Mucosa of stomach (tissue), 1 donor: Measurements from ENCODE around the gene NUP210L.
"Not testable (repeated sequence)": the region's sequence is repeated elsewhere in the genome, so short reads cannot be mapped to it uniquely, and the experiment has no call there.

ENCODE experiments used
- H3K27me3 ChIP-seq: one replicate; pipeline ENCODE4 v1.7.0; 2013; ENCODE audit warnings: mild to moderate bottlenecking, low read length; ENCODE audit not compliant: control insufficient read depth, insufficient read depth
- H3K36me3 ChIP-seq: one replicate; pipeline ENCODE4 v1.7.0; 2013; ENCODE audit warnings: low read length; ENCODE audit not compliant: control insufficient read depth, insufficient read depth
- H3K4me1 ChIP-seq: one replicate; pipeline ENCODE4 v1.7.0; 2013; ENCODE audit warnings: mild to moderate bottlenecking, low read length; ENCODE audit not compliant: control insufficient read depth, insufficient read depth
- H3K4me3 ChIP-seq: one replicate; pipeline ENCODE4 v1.7.0; 2013; ENCODE audit warnings: low read length
- H3K9ac ChIP-seq: one replicate; pipeline ENCODE4 v1.7.0; 2013; ENCODE audit warnings: mild to moderate bottlenecking, low read length, moderate library complexity
- H3K9me3 ChIP-seq: one replicate; pipeline ENCODE4 v1.7.0; 2013; ENCODE audit warnings: mild to moderate bottlenecking, low read length, moderate library complexity; ENCODE audit not compliant: control insufficient read depth
- donor health status: Pancreatic carcinoma.

NUP210L gene

DNA sequence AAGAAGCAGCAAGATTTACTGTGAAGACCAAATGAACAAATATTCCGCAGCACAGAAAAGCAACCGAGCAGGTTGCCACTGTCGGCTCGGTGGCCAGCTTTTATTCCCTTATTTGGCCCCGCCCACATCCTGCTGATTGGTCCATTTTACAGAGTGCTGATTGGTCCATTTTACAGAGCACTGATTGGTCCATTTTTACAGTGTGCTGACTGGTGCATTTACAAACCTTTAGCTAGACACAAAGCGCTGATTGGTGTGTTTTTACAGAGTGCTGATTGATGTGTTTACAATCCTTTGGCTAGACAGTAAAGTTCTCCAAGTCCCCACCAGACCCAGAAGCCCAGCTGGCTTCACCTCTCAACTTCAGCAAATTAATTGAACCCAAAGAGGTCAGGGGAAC is 71.8 kb downstream of the NUP210L start:
- not testable (repeated sequence) for H3K9ac ChIP-seq, H3K36me3 ChIP-seq, H3K27me3 ChIP-seq, H3K4me1 ChIP-seq, H3K4me3 ChIP-seq, H3K9me3 ChIP-seq

DNA sequence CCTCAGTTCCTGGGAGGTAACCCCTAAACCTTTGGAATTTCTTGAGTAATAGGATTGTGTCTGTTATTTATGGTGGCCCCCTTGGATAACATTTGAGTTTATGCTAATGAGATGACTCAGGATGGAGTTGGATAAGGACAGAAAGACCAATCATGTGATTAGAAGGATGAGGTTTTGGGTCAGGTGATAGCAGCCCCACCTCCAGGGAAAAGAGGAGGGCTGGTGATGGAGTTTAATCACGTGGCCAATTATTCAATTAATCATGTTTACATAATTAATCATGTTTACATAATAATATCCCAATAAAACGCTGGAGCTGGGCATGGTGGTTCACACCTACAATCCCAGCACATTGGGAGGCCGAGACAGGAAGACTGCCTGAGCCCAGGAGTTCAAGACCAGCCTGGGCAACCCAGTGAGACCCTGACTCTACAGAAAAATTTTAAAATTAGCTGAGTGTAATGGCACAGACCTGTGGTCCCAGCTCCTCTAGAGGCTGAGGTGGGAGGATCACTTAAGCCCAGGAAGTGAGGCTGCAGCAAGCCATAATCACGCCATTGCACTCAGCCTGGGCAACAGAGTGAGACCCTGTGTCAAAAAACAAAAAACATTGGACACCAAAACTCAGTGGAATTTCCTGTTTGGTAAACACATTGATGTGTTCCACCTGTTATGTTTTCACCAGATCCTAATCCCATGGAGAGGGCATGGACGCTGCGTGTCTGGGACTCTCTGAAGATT is 73.3 kb downstream of the NUP210L start:
- H3K27me3 ChIP-seq = peaks cover under 1% of the 10 kb centered on the region
- H3K9ac ChIP-seq = no peak overlapping the region
- H3K4me1 ChIP-seq = no peaks in the 10 kb centered on the region
- H3K4me3 ChIP-seq = no peak overlapping the region
- H3K9me3 ChIP-seq = no peaks in the 10 kb centered on the region
- H3K36me3 ChIP-seq = no peaks in the 10 kb centered on the region

DNA sequence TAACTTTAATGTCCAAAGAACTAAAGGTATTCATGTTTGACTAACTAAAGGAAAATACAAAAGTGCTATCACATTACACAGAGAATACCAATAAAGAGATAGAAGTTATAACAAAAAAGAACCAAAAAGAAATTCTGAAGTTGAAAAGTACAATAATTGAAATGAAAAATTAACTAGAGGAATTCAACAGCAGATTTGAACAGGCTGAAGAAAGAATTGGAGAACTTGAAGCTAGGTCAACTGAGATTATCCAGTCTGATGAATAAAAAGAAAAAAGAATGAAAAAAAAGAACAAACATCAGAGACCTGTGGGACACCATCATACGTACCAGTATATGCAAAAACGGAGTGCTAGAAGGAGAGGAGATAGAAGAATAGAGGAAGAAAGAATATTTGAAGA is 78.5 kb downstream of the NUP210L start:
- Histone ChIP-seq H3K9ac (no peak overlapping the region), H3K9me3 (no peaks in the 10 kb centered on the region), H3K4me3 (no peak overlapping the region), H3K36me3 (no peaks in the 10 kb centered on the region), H3K4me1 (no peaks in the 10 kb centered on the region), H3K27me3 (no peaks in the 10 kb centered on the region)

DNA sequence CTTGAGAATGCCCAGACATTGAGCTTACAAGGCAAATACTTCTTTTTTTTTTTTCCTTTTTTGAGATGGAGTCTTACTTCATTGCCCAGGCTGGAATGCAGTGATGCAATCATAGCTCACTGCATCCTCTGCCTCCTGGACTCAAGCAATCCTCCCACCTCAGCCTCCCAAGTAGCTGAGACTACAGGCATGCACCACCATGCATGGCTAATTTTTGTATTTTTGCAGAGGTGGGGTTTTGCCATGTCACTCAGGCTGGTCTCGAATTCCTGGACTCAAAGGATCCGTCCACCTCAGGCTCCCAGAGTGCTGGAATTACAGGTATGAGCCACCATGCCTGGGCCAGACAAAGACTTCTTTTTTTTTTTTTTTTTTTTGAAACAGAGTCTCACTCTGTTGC is 79.1 kb downstream of the NUP210L start:
- H3K4me3 ChIP-seq = no peak overlapping the region
- H3K9me3 ChIP-seq = no peaks in the 10 kb centered on the region
- no peaks in the 10 kb centered on the region for H3K36me3 ChIP-seq
- no peaks in the 10 kb centered on the region for H3K27me3 ChIP-seq
- no peak overlapping the region for H3K9ac ChIP-seq
- no peaks in the 10 kb centered on the region for H3K4me1 ChIP-seq

DNA sequence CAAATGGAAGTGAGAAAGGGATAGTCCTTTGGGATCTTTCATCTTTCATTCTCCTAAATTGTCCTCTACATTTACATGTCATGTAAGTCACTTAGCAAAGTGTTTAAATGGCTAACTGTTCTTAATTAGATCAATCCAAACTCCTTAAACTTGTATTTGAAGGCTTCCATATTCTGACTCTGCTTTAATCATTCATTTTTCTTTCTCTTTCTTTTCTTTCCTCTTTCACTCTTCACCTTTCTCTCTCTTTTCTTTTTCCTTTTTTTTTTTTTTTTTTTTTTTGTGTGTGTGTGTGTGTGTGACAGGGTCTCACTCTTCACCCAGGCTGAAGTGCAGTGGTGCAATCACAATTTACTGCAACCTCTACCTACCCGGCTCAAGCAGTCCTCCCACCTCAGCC is 92.6 kb downstream of the NUP210L start:
- Histone ChIP-seq H3K4me1 (no peaks in the 10 kb centered on the region), H3K9ac (no peak overlapping the region), H3K9me3 (no peaks in the 10 kb centered on the region), H3K27me3 (peaks cover 2% of the 10 kb centered on the region), H3K4me3 (no peak overlapping the region), H3K36me3 (no peaks in the 10 kb centered on the region)

DNA sequence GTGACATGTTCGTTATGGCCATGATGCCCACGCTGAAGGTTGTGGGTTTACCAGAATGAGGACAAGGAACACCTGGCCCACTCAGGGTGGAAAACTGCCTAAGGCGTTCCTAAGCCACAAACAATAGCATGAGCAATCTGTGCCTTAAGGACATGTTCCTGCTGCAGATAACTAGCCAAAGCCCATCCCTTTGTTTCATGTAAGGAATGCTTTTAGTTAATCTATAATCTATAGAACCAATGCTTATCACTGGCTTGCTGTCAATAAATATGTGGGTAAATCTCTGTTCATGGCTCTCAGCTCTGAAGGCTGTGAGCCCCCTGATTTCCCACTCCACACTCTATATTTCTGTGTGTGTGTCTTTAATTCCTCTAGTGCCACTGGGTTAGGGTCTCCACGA is 107.4 kb downstream of the NUP210L start:
- H3K4me1 ChIP-seq, H3K4me3 ChIP-seq, H3K9ac ChIP-seq, H3K9me3 ChIP-seq, H3K27me3 ChIP-seq, H3K36me3 ChIP-seq: not testable (repeated sequence)

DNA sequence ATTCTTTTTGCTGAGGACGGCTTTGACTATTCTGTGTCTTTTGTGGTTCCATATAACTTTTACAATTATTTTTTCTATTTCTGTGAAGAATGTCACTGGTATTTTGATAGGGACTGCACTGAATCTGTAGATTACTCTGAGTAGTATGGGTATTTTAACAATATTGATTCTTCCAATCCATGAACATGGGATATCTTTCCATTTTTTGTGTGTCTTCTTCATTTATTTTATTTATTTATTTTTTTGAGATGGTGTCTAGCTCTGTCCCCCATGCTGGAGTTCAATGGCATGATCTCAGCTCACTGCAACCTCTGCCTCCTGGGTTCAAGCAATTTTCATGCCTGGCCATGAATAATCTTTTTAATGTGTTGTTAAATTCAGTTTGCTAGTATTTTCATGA is 121.2 kb downstream of the NUP210L start:
- H3K36me3 ChIP-seq, H3K4me3 ChIP-seq, H3K9ac ChIP-seq, H3K27me3 ChIP-seq, H3K4me1 ChIP-seq, H3K9me3 ChIP-seq: not testable (repeated sequence)

DNA sequence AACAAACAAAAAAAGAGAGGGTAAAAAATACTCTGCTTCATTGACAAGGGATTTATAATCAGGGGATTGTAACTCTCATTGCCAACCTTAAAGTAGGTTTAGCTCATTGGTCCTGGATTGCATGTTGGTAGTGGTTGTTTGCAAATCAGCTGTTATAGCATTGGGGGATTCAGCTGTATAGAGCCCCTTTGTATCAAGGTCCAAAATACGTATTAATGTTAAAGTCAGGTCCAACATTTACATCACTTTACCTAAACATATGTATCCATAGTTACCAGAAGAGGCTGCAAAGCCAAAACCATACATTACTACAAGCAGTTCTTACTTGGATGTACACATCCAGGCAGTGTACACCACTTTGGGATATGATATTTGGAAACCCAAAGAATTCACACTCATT is 134.9 kb downstream of the NUP210L start:
- no peaks in the 10 kb centered on the region for H3K27me3 ChIP-seq
- H3K4me3 ChIP-seq = no peak overlapping the region
- no peak overlapping the region for H3K9ac ChIP-seq
- no peaks in the 10 kb centered on the region for H3K36me3 ChIP-seq
- no peaks in the 10 kb centered on the region for H3K9me3 ChIP-seq
- no peaks in the 10 kb centered on the region for H3K4me1 ChIP-seq

DNA sequence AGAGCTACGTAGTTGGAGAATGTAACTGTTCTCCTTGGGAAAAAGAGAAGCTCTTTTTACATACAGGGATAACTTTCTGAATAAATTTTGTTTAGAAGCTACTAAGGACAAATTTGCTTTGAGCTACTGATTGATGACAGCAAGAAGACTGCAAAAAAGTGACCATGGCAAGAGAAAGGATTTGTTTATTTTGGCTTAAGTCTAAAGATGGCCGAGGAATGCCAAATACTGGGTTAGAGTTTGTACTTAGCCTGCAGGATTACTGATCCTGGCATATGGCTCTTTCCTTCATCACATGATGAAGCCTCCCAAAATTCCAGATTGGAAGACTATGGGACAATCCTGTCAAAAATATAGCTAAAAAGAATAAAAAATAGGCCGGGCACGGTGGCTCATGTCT is 135.6 kb downstream of the NUP210L start:
- H3K27me3 ChIP-seq = no peaks in the 10 kb centered on the region
- H3K4me1 ChIP-seq = peaks cover 4% of the 10 kb centered on the region
- no peaks in the 10 kb centered on the region for H3K36me3 ChIP-seq
- no peaks in the 10 kb centered on the region for H3K9me3 ChIP-seq
- no peak overlapping the region for H3K9ac ChIP-seq
- H3K4me3 ChIP-seq = no peak overlapping the region

DNA sequence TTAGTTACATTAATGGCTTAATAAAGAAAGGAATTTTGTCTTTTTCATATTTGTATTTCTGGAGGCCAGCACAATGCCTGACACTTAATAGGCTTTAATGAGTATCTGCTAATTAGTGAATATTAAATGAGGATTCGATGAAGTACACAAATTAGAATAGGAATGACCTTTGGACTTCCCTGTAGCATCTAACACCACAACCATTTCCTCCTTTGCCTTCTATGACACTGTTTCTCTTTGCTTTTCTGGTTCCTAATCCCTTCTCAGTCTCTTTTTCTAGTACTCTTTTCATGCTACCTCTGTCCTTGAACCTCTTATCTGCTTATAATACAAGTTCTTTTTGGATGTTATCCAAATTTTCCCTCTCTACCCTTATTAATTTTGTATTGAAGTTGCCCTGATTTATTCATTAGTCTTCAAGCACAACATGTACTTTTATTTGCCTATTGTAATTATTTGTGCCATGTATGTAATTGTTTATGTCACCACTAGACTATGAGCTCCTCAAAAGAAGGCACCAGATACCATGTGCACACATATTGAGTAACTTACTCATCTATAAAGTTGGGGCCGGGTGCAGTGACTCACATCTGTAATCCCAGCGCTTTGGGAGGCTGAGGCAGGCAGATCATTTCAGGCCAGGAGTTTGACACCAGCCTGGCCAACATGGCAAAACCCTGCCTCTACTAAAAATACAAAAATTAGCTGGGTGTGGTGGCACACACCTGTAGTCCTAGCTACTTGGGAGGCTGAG is 140.5 kb downstream of the NUP210L start:
- no peaks in the 10 kb centered on the region for H3K36me3 ChIP-seq
- no peak overlapping the region for H3K9ac ChIP-seq
- peaks cover 4% of the 10 kb centered on the region for H3K4me1 ChIP-seq
- no peaks in the 10 kb centered on the region for H3K9me3 ChIP-seq
- H3K27me3 ChIP-seq = no peaks in the 10 kb centered on the region
- no peak overlapping the region for H3K4me3 ChIP-seq

DNA sequence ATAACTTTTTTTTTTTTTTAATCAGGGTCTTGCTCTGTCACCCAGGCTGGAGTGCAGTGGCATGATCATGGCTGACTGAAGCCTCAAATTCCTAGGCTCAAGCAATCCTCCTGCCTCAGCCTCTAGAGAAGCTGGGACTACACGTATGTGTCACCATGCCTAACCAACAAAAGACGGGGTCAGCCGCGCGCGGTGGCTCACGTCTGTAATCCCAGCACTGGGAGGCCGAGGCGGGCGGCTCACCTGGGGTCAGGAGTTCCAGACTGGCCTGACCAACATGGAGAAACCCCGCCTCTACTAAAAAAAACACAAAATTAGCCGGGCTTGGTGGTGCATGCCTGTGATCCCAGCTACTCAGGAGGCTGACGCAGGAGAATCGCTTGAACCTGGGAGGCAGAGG is 142.3 kb downstream of the NUP210L start:
- not testable (repeated sequence) for H3K36me3 ChIP-seq, H3K27me3 ChIP-seq, H3K4me3 ChIP-seq, H3K9me3 ChIP-seq, H3K4me1 ChIP-seq, H3K9ac ChIP-seq

DNA sequence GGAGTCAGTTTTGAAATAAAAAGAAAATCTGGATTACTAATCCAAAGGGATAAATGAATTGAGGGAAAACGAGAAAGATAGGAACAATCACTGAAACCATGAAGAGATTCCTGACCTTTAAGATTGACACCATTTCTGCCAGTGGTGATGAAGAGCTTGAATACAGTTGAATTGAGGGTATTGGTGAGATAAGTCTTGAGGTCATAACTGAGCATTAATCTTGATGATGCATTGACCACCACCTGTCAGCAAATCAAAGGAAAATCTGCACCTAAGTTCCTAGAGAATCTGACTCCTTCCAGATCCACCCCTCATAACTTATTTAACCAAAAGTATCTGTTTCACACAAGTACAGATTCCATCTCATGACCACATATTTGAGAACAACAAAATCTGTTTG is 142.7 kb downstream of the NUP210L start:
- no peak overlapping the region for H3K9ac ChIP-seq
- no peaks in the 10 kb centered on the region for H3K36me3 ChIP-seq
- no peaks in the 10 kb centered on the region for H3K27me3 ChIP-seq
- H3K9me3 ChIP-seq = no peaks in the 10 kb centered on the region
- peaks cover 4% of the 10 kb centered on the region for H3K4me1 ChIP-seq
- H3K4me3 ChIP-seq = no peak overlapping the region
